ENCODE measurements around the gene JARID2.

The JARID2 gene

GRCh38 chr6:15462717-15463525 lies 217.1 kb downstream of the JARID2 start:
- DNase-seq (ENCODE audit: low read depth in 2 of 2) = no peak

GRCh38 chr6:15464211-15464725 lies 218.4 kb downstream of the JARID2 start:
- DNase-seq (ENCODE audit: low read depth in 2 of 2) = peak; percentile 33 to 34

GRCh38 chr6:15465212-15465611 lies 219.3 kb downstream of the JARID2 start:
- DNase-seq (ENCODE audit: low read depth in 2 of 2) = no peak

- DNase-seq (ENCODE audit: low read depth in 2 of 2) = no peak
These were observed 224.9 kb downstream of the JARID2 start for GRCh38 chr6:15470746-15471145.

GRCh38 chr6:15472621-15473020 lies 226.8 kb downstream of the JARID2 start:
- no peak for DNase-seq (ENCODE audit: low read depth in 2 of 2)

GRCh38 chr6:15473174-15473573 lies 227.3 kb downstream of the JARID2 start:
- no peak for DNase-seq (ENCODE audit: low read depth in 2 of 2)

- no peak for DNase-seq (ENCODE audit: low read depth in 2 of 2)
These were observed 227.9 kb downstream of the JARID2 start for GRCh38 chr6:15473741-15474161.

- no peak for DNase-seq (ENCODE audit: low read depth in 2 of 2)
These were observed 228.3 kb downstream of the JARID2 start for GRCh38 chr6:15474196-15474595.

- no peak for DNase-seq (ENCODE audit: low read depth in 2 of 2)
These were observed 229.4 kb downstream of the JARID2 start for GRCh38 chr6:15475261-15475660.

- DNase-seq (ENCODE audit: low read depth in 2 of 2) = no peak
These were observed 230.0 kb downstream of the JARID2 start for GRCh38 chr6:15475872-15476271.

GRCh38 chr6:15476631-15477380 lies 230.9 kb downstream of the JARID2 start:
- DNase-seq (ENCODE audit: low read depth in 2 of 2) = no peak

- no peak for DNase-seq (ENCODE audit: low read depth in 2 of 2)
These were observed 231.9 kb downstream of the JARID2 start for GRCh38 chr6:15477746-15478145.

- no peak for DNase-seq (ENCODE audit: low read depth in 2 of 2)
These were observed 233.9 kb downstream of the JARID2 start for GRCh38 chr6:15479761-15480160.

- DNase-seq (ENCODE audit: low read depth in 2 of 2) = no peak
These were observed 234.7 kb downstream of the JARID2 start for GRCh38 chr6:15480525-15480924.

GRCh38 chr6:15481390-15482291 lies 235.8 kb downstream of the JARID2 start:
- DNase-seq (ENCODE audit: low read depth in 2 of 2) = no peak

GRCh38 chr6:15483060-15483459 lies 237.2 kb downstream of the JARID2 start:
- DNase-seq (ENCODE audit: low read depth in 2 of 2) = no peak

GRCh38 chr6:15484140-15484539 lies 238.3 kb downstream of the JARID2 start:
- no peak for DNase-seq (ENCODE audit: low read depth in 2 of 2)

GRCh38 chr6:15484821-15485220 lies 239.0 kb downstream of the JARID2 start:
- no peak for DNase-seq (ENCODE audit: low read depth in 2 of 2)

GRCh38 chr6:15485936-15486335 lies 240.1 kb downstream of the JARID2 start:
- no peak for DNase-seq (ENCODE audit: low read depth in 2 of 2)

GRCh38 chr6:15487262-15487661 lies 241.4 kb downstream of the JARID2 start:
- no peak for DNase-seq (ENCODE audit: low read depth in 2 of 2)

GRCh38 chr6:15489261-15489962 lies 243.5 kb downstream of the JARID2 start:
- DNase-seq (ENCODE audit: low read depth in 2 of 2) = no peak

Data from activated CD8-positive, alpha-beta memory T cell treated with anti-CD3 and anti-CD28 coated beads for 4 hours (primary cell).